Ishikawa (cell line): ENCODE measurements around the gene KRTAP1-5.

Experiments
- CEBPB ChIP-seq: IDR thresholded peaks from 2 replicates; pipeline ENCODE4 v1.6.1; 2012
- CREB1 ChIP-seq: IDR thresholded peaks from 2 replicates; pipeline ENCODE4 v1.6.1; 2012; ENCODE audit warnings: low read depth
- EGR1 ChIP-seq: IDR thresholded peaks from 2 replicates; pipeline ENCODE4 v1.6.1; 2012
- EP300 ChIP-seq: IDR thresholded peaks from 2 replicates; pipeline ENCODE4 v1.6.1; 2012; ENCODE audit warnings: borderline replicate concordance
- FOXM1 ChIP-seq: IDR thresholded peaks from 2 replicates; pipeline ENCODE4 v1.6.1; 2012; ENCODE audit warnings: low read depth, borderline replicate concordance
- MAX ChIP-seq: IDR thresholded peaks from 2 replicates; pipeline ENCODE4 v1.6.1; 2012
- NFIC ChIP-seq: IDR thresholded peaks from 2 replicates; pipeline ENCODE4 v1.6.1; 2012
- RAD21 ChIP-seq: IDR thresholded peaks from 2 replicates; pipeline ENCODE4 v1.6.1; 2012; ENCODE audit warnings: low read depth
- REST ChIP-seq: IDR thresholded peaks from 2 replicates; pipeline ENCODE4 v1.6.1; 2012; ENCODE audit warnings: low read depth, mild to moderate bottlenecking
- TAF1 ChIP-seq: IDR thresholded peaks from 2 replicates; pipeline ENCODE4 v1.6.1; 2012; ENCODE audit warnings: low read depth, mild to moderate bottlenecking
- TCF12 ChIP-seq: IDR thresholded peaks from 2 replicates; pipeline ENCODE4 v1.6.1; 2012; ENCODE audit warnings: low read depth
- TEAD4 ChIP-seq: IDR thresholded peaks from 2 replicates; pipeline ENCODE4 v1.6.1; 2012
- USF1 ChIP-seq: IDR thresholded peaks from 2 replicates; pipeline ENCODE4 v1.6.1; 2012
- YY1 ChIP-seq: IDR thresholded peaks from 2 replicates; pipeline ENCODE4 v1.6.1; 2012; ENCODE audit warnings: low read depth
- ZBTB7A ChIP-seq: IDR thresholded peaks from 2 replicates; pipeline ENCODE4 v1.6.1; 2012; ENCODE audit warnings: low read depth

KRTAP1-5 gene

GRCh38 chr17:40980117-40980516 is 46.9 kb downstream of the KRTAP1-5 start:
- TF ChIP-seq USF1: no peak
- TF ChIP-seq REST: no peak
- TF ChIP-seq EGR1: no peak
- no peak for TF ChIP-seq CREB1
- no peak for TF ChIP-seq RAD21
- TF ChIP-seq TAF1: no peak
- no peak for TF ChIP-seq ZBTB7A
- no peak for TF ChIP-seq TCF12
- no peak for TF ChIP-seq FOXM1
- TF ChIP-seq CEBPB: no peak
- no peak for TF ChIP-seq YY1
- no peak for TF ChIP-seq TEAD4
- no peak for TF ChIP-seq MAX
- TF ChIP-seq NFIC: no peak
- TF ChIP-seq EP300: no peak

GRCh38 chr17:40978575-40979151 is 48.3 kb downstream of the KRTAP1-5 start:
- TF ChIP-seq MAX (no peak), CREB1 (no peak), USF1 (no peak), YY1 (no peak), NFIC (no peak), CEBPB (no peak), TAF1 (no peak), FOXM1 (no peak), RAD21 (no peak), TCF12 (no peak), EGR1 (no peak), REST (no peak), ZBTB7A (no peak), TEAD4 (no peak), EP300 (no peak)
